ENCODE measurements around the gene MCCC2.
A peak's percentile ranks its signal among the peaks of the same experiment; 100 is the strongest.
"Not testable (repeated sequence)": the region's sequence is repeated elsewhere in the genome, so short reads cannot be mapped to it uniquely, and the experiment has no call there.

MCCC2 gene

GRCh38 chr5:71597001-71597400 is 9.9 kb downstream of the MCCC2 start:
- DNase-seq (ENCODE audit: low read depth), result no peak

- no peak for DNase-seq (ENCODE audit: low read depth)
Measured at GRCh38 chr5:71600783-71601182, 13.6 kb downstream of the MCCC2 start.

GRCh38 chr5:71601222-71602026 is 14.3 kb downstream of the MCCC2 start:
- DNase-seq (ENCODE audit: low read depth), result peak; percentile 42

- not testable (repeated sequence) for DNase-seq (ENCODE audit: low read depth)
Measured at GRCh38 chr5:71609916-71610315, 22.8 kb downstream of the MCCC2 start.

GRCh38 chr5:71615809-71616208 is 28.7 kb downstream of the MCCC2 start:
- DNase-seq (ENCODE audit: low read depth), result no peak

GRCh38 chr5:71620630-71621029 is 33.5 kb downstream of the MCCC2 start:
- no peak for DNase-seq (ENCODE audit: low read depth)

GRCh38 chr5:71621268-71621667 is 34.1 kb downstream of the MCCC2 start:
- DNase-seq (ENCODE audit: low read depth), result no peak

GRCh38 chr5:71621741-71622140 is 34.6 kb downstream of the MCCC2 start:
- no peak for DNase-seq (ENCODE audit: low read depth)

GRCh38 chr5:71623221-71623794 is 36.2 kb downstream of the MCCC2 start:
- DNase-seq (ENCODE audit: low read depth), result no peak

- DNase-seq (ENCODE audit: low read depth), result no peak
Measured at GRCh38 chr5:71629950-71630349, 42.8 kb downstream of the MCCC2 start.

- DNase-seq (ENCODE audit: low read depth), result no peak
Measured at GRCh38 chr5:71631070-71631469, 43.9 kb downstream of the MCCC2 start.

GRCh38 chr5:71632168-71632567 is 45.0 kb downstream of the MCCC2 start:
- no peak for DNase-seq (ENCODE audit: low read depth)

GRCh38 chr5:71633255-71634155 is 46.4 kb downstream of the MCCC2 start:
- DNase-seq (ENCODE audit: low read depth), result no peak

- no peak for DNase-seq (ENCODE audit: low read depth)
Measured at GRCh38 chr5:71637133-71637532, 50.0 kb downstream of the MCCC2 start.

- no peak for DNase-seq (ENCODE audit: low read depth)
Measured at GRCh38 chr5:71640408-71640807, 53.3 kb downstream of the MCCC2 start.

GRCh38 chr5:71645030-71645429 is 57.9 kb downstream of the MCCC2 start:
- no peak for DNase-seq (ENCODE audit: low read depth)

- not testable (repeated sequence) for DNase-seq (ENCODE audit: low read depth)
Measured at GRCh38 chr5:71650940-71651339, 63.8 kb downstream of the MCCC2 start.

GRCh38 chr5:71651579-71651978 is 64.4 kb downstream of the MCCC2 start:
- DNase-seq (ENCODE audit: low read depth), result no peak

- DNase-seq (ENCODE audit: low read depth), result no peak
Measured at GRCh38 chr5:71652349-71652748, 65.2 kb downstream of the MCCC2 start.

- no peak for DNase-seq (ENCODE audit: low read depth)
Measured at GRCh38 chr5:71652803-71653543, 65.8 kb downstream of the MCCC2 start.

GRCh38 chr5:71658916-71659662 is 71.9 kb downstream of the MCCC2 start:
- no peak for DNase-seq (ENCODE audit: low read depth)

Measured in stimulated activated CD8-positive, alpha-beta memory T cell treated with anti-CD3 and anti-CD28 coated beads, Interleukin-7, amount 100 ng/mL, for 24 hours (primary cell).